ENCODE results near the gene ZHX3.

DNA sequence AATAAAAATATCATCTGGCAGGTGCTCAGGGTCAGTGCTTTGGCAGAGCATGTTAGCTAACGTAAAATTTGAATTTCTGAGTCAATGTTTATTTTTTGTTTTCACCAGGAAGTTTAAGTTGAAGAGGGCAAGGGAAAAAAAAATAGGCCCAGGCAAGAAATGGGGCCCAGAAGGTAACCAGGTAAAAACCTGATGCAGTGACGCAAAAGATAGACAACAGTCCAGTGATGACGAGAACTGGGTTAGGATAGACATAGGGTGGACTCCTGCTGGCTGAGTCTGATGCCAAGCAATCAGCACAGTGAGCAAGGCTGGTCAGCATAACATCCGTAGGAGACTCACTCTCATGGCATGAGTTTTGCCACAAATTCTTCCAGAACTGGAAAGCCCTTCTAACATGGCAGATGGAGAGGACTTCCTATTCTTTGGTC is 42.2 kb downstream of the ZHX3 start:
- TF ChIP-seq, protein P1, sequence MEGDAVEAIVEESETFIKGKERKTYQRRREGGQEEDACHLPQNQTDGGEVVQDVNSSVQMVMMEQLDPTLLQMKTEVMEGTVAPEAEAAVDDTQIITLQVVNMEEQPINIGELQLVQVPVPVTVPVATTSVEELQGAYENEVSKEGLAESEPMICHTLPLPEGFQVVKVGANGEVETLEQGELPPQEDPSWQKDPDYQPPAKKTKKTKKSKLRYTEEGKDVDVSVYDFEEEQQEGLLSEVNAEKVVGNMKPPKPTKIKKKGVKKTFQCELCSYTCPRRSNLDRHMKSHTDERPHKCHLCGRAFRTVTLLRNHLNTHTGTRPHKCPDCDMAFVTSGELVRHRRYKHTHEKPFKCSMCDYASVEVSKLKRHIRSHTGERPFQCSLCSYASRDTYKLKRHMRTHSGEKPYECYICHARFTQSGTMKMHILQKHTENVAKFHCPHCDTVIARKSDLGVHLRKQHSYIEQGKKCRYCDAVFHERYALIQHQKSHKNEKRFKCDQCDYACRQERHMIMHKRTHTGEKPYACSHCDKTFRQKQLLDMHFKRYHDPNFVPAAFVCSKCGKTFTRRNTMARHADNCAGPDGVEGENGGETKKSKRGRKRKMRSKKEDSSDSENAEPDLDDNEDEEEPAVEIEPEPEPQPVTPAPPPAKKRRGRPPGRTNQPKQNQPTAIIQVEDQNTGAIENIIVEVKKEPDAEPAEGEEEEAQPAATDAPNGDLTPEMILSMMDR (IDR thresholded peaks at IDR 0.05), result no peak
- no peak for TF ChIP-seq EP300 (IDR thresholded peaks at IDR 0.05)

All from esophagus muscularis mucosa (tissue), 3 donors.